GM21360 (cell line): ENCODE measurements around the gene LHX5.

Source experiments
- ATAC-seq: cut with Tn5 transposase; IDR thresholded peaks from one replicate; pipeline ENCODE4 v1.9.1; 2021; ENCODE audit warnings: mild to moderate bottlenecking, moderate library complexity; ENCODE audit not compliant: unreplicated experiment

The LHX5 gene

GRCh38 chr12:113443030-113443539 lies 28.6 kb downstream of the LHX5 start:
- ATAC-seq: no peak

- no peak for ATAC-seq
These were observed 30.5 kb downstream of the LHX5 start for GRCh38 chr12:113440947-113441782.

- ATAC-seq: no peak
These were observed 31.3 kb downstream of the LHX5 start for GRCh38 chr12:113440336-113440735.

- no peak for ATAC-seq
These were observed 32.1 kb downstream of the LHX5 start for GRCh38 chr12:113439606-113440030.

- ATAC-seq: no peak
These were observed 32.4 kb downstream of the LHX5 start for GRCh38 chr12:113439301-113439597.

- ATAC-seq: no peak
These were observed 33.0 kb downstream of the LHX5 start for GRCh38 chr12:113438523-113439300.

- no peak for ATAC-seq
These were observed 34.0 kb downstream of the LHX5 start for GRCh38 chr12:113437729-113438100.

GRCh38 chr12:113436993-113437728 lies 34.5 kb downstream of the LHX5 start:
- no peak for ATAC-seq

- ATAC-seq: no peak
These were observed 35.1 kb downstream of the LHX5 start for GRCh38 chr12:113436586-113436985.

GRCh38 chr12:113435367-113435766 lies 36.3 kb downstream of the LHX5 start:
- ATAC-seq: no peak

- ATAC-seq: no peak
These were observed 38.7 kb downstream of the LHX5 start for GRCh38 chr12:113432986-113433385.

GRCh38 chr12:113428482-113428881 lies 43.2 kb downstream of the LHX5 start:
- ATAC-seq: no peak

- no peak for ATAC-seq
These were observed 43.8 kb downstream of the LHX5 start for GRCh38 chr12:113427882-113428281.

GRCh38 chr12:113425960-113426453 lies 45.7 kb downstream of the LHX5 start:
- no peak for ATAC-seq

- no peak for ATAC-seq
These were observed 46.5 kb downstream of the LHX5 start for GRCh38 chr12:113424915-113425823.

- ATAC-seq: no peak
These were observed 47.2 kb downstream of the LHX5 start for GRCh38 chr12:113424456-113424855.

- ATAC-seq: no peak
These were observed 48.6 kb downstream of the LHX5 start for GRCh38 chr12:113422886-113423669.

- ATAC-seq: peak; percentile 78
These were observed 49.4 kb downstream of the LHX5 start, which contains the start of gene SDSL for GRCh38 chr12:113422030-113422885. TSS of gene SDSL (plus strand) at chr12:113422380. CDS start at chr12:113427983, 5,603 bp downstream.
